Endothelial cell of umbilical vein (primary cell): Measurements from ENCODE around the gene ZFP57. TPM values are rescaled to one million over a fixed set of nuclear protein-coding genes. Genes with fewer than 3 reads are reported as not detected.

Source experiments
- BruUV-seq: library from RNA; stranded (reverse); fragments of 400-500 nt; replicated peaks from 2 replicates; lab custom pipeline; 2021; lab: Mats Ljungman, UMichigan
- CTCF ChIA-PET: fragments of 300-600, 350-600 bp; sonication (Branson Sonifier 250); formaldehyde crosslinking; loops from one replicate; lab custom pipeline; 2021; ENCODE audit warnings: antibody characterized with exemption, inconsistent platforms; lab: Charles Lee
- POLR2A ChIA-PET: fragments of 300-600, 350-600 bp; sonication (Branson Sonifier 250); formaldehyde crosslinking; loops from one replicate; lab custom pipeline; 2021; ENCODE audit warnings: antibody characterized with exemption, inconsistent platforms; lab: Charles Lee
- DNase-seq: peaks from one replicate; pipeline ENCODE4 v3.0.0-alpha.2; 2011; ENCODE audit warnings: low read depth, low spot score
- FAIRE-seq: peaks from 2 replicates; lab custom pipeline; 2011; peaks lifted over from hg19 to GRCh38; lab: Jason Lieb, UNC
- H2AFZ ChIP-seq: 2 replicates; pipeline ENCODE4 v1.6.0; 2012; ENCODE audit warnings: low read depth, low read length, control low read depth, inconsistent platforms
- H3K27ac ChIP-seq: 2 replicates; pipeline ENCODE4 v1.5.1; 2011; ENCODE audit warnings: low read depth, mild to moderate bottlenecking, control low read depth, low read length, moderate library complexity; ENCODE audit not compliant: insufficient read depth
- H3K27me3 ChIP-seq, 2 experiments: 2 replicates each; pipeline versions ENCODE4 v1.6.0 to v1.6.1; 2011; ENCODE audit warnings: low read length in 2 of 2, mixed read lengths in 1 of 2; ENCODE audit not compliant: control insufficient read depth in 2 of 2, insufficient read depth in 2 of 2
- H3K36me3 ChIP-seq, 2 experiments: 2 replicates in 1 of 2; 3 replicates in 1 of 2; pipeline ENCODE4 v1.5.1; 2011; ENCODE audit warnings: low read length in 2 of 2, mild to moderate bottlenecking in 1 of 2, moderate library complexity in 1 of 2; ENCODE audit not compliant: control insufficient read depth in 2 of 2, insufficient read depth in 2 of 2; ENCODE audit errors: extremely low read depth in 1 of 2
- H3K4me1 ChIP-seq: 3 replicates; pipeline ENCODE4 v1.5.1; 2011; ENCODE audit warnings: mild to moderate bottlenecking, low read length; ENCODE audit not compliant: control insufficient read depth, insufficient read depth; ENCODE audit errors: extremely low read depth
- H3K4me2 ChIP-seq: 2 replicates; pipeline ENCODE4 v1.6.1; 2011; ENCODE audit warnings: low read length, control low read depth, mixed read lengths; ENCODE audit not compliant: insufficient read depth
- H3K4me3 ChIP-seq, 3 experiments: fragments of 200-600 bp in 1 of 3; sonication (generic), shearing (Covaris generic) in 1 of 3; replicated peaks in 1 of 3; 2 replicates each; pipeline ENCODE4 v1.5.1; 2011 to 2016; ENCODE audit warnings: control low read depth in 3 of 3, low read length in 3 of 3, mild to moderate bottlenecking in 2 of 3, inconsistent platforms in 1 of 3, low read depth in 1 of 3, moderate library complexity in 1 of 3; ENCODE audit not compliant: insufficient read depth in 1 of 3
- H3K79me2 ChIP-seq: 2 replicates; pipeline ENCODE4 v1.6.0; 2012; ENCODE audit warnings: low read length, inconsistent platforms; ENCODE audit not compliant: control insufficient read depth, insufficient read depth
- H3K9ac ChIP-seq: replicated peaks from 2 replicates; pipeline ENCODE3; 2011; ENCODE audit warnings: low read length, control low read depth; ENCODE audit not compliant: insufficient read depth; ENCODE audit errors: extremely low read depth
- H3K9me1 ChIP-seq: replicated peaks from 3 replicates; pipeline ENCODE4 v1.6.0; 2011; ENCODE audit warnings: mild to moderate bottlenecking, low read length; ENCODE audit not compliant: control insufficient read depth, insufficient read depth; ENCODE audit errors: extremely low read depth
- H3K9me3 ChIP-seq: replicated peaks from 2 replicates; pipeline ENCODE4 v1.5.1; 2012; ENCODE audit warnings: low read length, inconsistent platforms; ENCODE audit not compliant: control insufficient read depth, insufficient read depth
- H4K20me1 ChIP-seq: replicated peaks from 2 replicates; pipeline ENCODE3; 2011; ENCODE audit warnings: mild to moderate bottlenecking, low read length; ENCODE audit not compliant: control insufficient read depth, insufficient read depth; ENCODE audit errors: extremely low read depth
- FOS ChIP-seq: IDR thresholded peaks from 2 replicates; pipeline ENCODE4 v1.6.1; 2011; ENCODE audit warnings: mild to moderate bottlenecking, low read length, moderate library complexity, borderline replicate concordance; ENCODE audit not compliant: insufficient read depth
- MYC ChIP-seq: IDR thresholded peaks from one replicate; pipeline ENCODE4 v1.6.1; 2011; ENCODE audit warnings: mild to moderate bottlenecking, low read depth, low read length
- POLR2AphosphoS5 ChIP-seq: IDR thresholded peaks from 2 replicates; pipeline ENCODE4 v1.6.1; 2012; ENCODE audit warnings: low read depth, mild to moderate bottlenecking, control low read depth, low read length, moderate library complexity; ENCODE audit not compliant: insufficient read depth
- dilution Hi-C: fragments of 300-500 bp; cut with MboI; formaldehyde crosslinking; loops from one replicate; pipeline ENCODE4 v1.15.0; 2019; ENCODE audit warnings: low sequenced_read_pairs; ENCODE audit not compliant: extremely low pct_ligation_motif_present
- intact Hi-C: fragments of 100-400 bp; cut with micrococcal nuclease; formaldehyde crosslinking; loops from one replicate; pipeline ENCODE4 v1.10.0; 2022
- polyA plus RNA-seq, 4 experiments: library from polyadenylated mRNA; depleted of rRNA in 3 of 4; stranded (reverse) in 3 of 4; unstranded in 1 of 4; fragments of >200 nt; gene quantifications; 2 replicates each; pipeline versions ENCODE4 v1.2.1 to v1.2.3, GENCODE V29; 2011 to 2012; ENCODE audit warnings: missing spikeins in 1 of 4
- total RNA-seq: library from RNA; stranded (reverse); gene quantifications from 2 replicates; pipeline ENCODE4 v1.2.3, GENCODE V29; 2021
- TF ChIP-seq, protein P1 (sequence below), 2 donors: IDR thresholded peaks; 1 replicate in 1 of 2; 2 replicates in 1 of 2; pipeline ENCODE4 v1.5.1; 2011; ENCODE audit warnings: low read length in 2 of 2, mild to moderate bottlenecking in 2 of 2, moderate library complexity in 2 of 2, control low read depth in 1 of 2, inconsistent platforms in 1 of 2, low read depth in 1 of 2; ENCODE audit not compliant: insufficient read depth in 1 of 2; ENCODE audit errors: extremely low read depth in 1 of 2

ZFP57 gene
- total and polyA plus RNA-seq, 2 donors (not counting 3 experiments of a cell fraction or from before 2014, with no cell fraction given) = 0.07 TPM; not detected in 1

DNA sequence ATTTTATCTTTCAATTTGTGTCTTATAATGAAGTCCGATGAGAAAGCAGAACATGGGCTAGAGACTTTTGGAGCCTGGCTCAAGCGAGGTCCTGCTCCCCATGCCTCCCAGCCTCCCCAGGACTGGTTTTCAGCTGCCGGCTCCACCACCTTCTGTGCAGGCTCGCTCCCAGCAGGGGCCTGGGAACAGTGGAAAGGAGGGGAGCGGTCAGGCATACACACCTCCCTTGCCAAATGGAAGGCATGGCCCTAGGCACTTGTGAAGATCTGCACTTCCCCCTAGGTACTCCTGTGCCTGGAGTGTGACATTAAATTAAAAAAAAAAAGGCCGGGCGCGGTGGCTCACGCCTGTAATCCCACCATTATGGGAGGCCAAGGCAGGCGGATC is 28.8 kb downstream of the ZFP57 start:
- BruUV-seq = no TSS peak
- ChIA-PET POLR2A (no interaction called here), CTCF (interaction anchor here (0.6 to 3.5 kb wide), 7 partner anchors 12 to 1203 kb away, joined by 3 to 84 read pairs (median 12); partner anchors contain the start of gene ZFP57)
- intact Hi-C loops (no loop called here), dilution Hi-C loops (no loop called here)
- Histone ChIP-seq H3K4me2 (no peak overlapping the region), H3K27me3 (peaks cover 13 to 23% of the 10 kb centered on the region in 2 experiments), H4K20me1 (no peaks in the 10 kb centered on the region), H3K9me3 (no peaks in the 10 kb centered on the region), H3K36me3 (no peaks in the 10 kb centered on the region), H3K4me1 (peaks cover 4% of the 10 kb centered on the region), H3K27ac (no peak overlapping the region), H3K9me1 (no peaks in the 10 kb centered on the region), H3K9ac (no peak overlapping the region), H3K79me2 (no peaks in the 10 kb centered on the region), H2AFZ (no peak overlapping the region), H3K4me3 (no peak overlapping the region)
- FAIRE-seq = no peak
- no peak for DNase-seq
- no peak for TF ChIP-seq POLR2AphosphoS5
- TF ChIP-seq, protein P1, sequence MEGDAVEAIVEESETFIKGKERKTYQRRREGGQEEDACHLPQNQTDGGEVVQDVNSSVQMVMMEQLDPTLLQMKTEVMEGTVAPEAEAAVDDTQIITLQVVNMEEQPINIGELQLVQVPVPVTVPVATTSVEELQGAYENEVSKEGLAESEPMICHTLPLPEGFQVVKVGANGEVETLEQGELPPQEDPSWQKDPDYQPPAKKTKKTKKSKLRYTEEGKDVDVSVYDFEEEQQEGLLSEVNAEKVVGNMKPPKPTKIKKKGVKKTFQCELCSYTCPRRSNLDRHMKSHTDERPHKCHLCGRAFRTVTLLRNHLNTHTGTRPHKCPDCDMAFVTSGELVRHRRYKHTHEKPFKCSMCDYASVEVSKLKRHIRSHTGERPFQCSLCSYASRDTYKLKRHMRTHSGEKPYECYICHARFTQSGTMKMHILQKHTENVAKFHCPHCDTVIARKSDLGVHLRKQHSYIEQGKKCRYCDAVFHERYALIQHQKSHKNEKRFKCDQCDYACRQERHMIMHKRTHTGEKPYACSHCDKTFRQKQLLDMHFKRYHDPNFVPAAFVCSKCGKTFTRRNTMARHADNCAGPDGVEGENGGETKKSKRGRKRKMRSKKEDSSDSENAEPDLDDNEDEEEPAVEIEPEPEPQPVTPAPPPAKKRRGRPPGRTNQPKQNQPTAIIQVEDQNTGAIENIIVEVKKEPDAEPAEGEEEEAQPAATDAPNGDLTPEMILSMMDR (IDR thresholded peaks at IDR 0.05; ENCODE audit: extremely low read depth in 1 of 2, insufficient read depth in 1 of 2, low read depth in 1 of 2, low read length in 2 of 2) = no peak
- TF ChIP-seq MYC = no peak
- no peak for TF ChIP-seq FOS
